ENCODE measurements around the gene BGLAP. TPM values are rescaled to one million over a fixed set of nuclear protein-coding genes. Genes with fewer than 3 reads are reported as not detected.

Gene BGLAP
- polyA plus RNA-seq, 4 donors, result 0.48 to 3.9 TPM; not detected in 2

DNA sequence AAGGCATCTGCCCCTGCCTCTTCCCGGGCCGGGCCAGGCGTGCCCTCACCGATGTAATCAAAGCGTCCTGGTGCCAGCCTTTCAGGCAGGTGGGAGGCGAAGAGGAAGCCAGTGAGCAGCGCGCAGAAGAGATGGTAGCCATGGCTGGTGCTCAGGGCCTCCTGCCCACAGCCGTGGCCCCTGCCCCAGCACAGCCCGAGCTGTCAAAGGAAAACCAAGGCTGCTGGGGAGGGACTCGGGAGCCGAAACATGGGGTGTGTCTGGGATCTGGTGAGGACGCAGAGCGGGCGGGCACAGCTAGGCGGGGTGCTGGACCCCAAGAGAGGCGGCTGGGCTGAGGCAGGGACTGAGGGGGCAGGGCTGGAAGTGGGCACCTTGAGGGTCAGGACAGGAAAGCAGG, 2.7 kb downstream of the BGLAP start:
- WGBS, 3 donors, result 34 to 86% (median 63%) methylated on average over 17 of the region's 17 CpGs
- Histone ChIP-seq H3K27me3 (ENCODE audit: control insufficient read depth in 3 of 3, insufficient read depth in 3 of 3, low read length in 3 of 3) (peaks cover 0 to 18% (median 6%) of the 10 kb centered on the region in 3 donors), H3K9me3 (ENCODE audit: control insufficient read depth in 2 of 2, insufficient read depth in 1 of 2, low read depth in 1 of 2, low read length in 1 of 2) (no peaks in the 10 kb centered on the region), H3K4me3 (ENCODE audit: low read depth in 1 of 3, low read length in 3 of 3) (no peak overlapping the region), H3K4me1 (ENCODE audit: control insufficient read depth in 3 of 3, insufficient read depth in 2 of 3, low read depth in 1 of 3, low read length in 2 of 3) (peaks cover 0 to 7% (median 0%) of the 10 kb centered on the region in 3 donors), H3K36me3 (ENCODE audit: control insufficient read depth in 3 of 3, insufficient read depth in 2 of 3, low read depth in 1 of 3, low read length in 3 of 3) (peaks cover 1 to 61% (median 7%) of the 10 kb centered on the region in 3 donors), H3K27ac (ENCODE audit: low read depth in 1 of 3, low read length in 2 of 3) (no peak overlapping the region)
- no peak for FAIRE-seq
- DNase-seq, result no peak

DNA sequence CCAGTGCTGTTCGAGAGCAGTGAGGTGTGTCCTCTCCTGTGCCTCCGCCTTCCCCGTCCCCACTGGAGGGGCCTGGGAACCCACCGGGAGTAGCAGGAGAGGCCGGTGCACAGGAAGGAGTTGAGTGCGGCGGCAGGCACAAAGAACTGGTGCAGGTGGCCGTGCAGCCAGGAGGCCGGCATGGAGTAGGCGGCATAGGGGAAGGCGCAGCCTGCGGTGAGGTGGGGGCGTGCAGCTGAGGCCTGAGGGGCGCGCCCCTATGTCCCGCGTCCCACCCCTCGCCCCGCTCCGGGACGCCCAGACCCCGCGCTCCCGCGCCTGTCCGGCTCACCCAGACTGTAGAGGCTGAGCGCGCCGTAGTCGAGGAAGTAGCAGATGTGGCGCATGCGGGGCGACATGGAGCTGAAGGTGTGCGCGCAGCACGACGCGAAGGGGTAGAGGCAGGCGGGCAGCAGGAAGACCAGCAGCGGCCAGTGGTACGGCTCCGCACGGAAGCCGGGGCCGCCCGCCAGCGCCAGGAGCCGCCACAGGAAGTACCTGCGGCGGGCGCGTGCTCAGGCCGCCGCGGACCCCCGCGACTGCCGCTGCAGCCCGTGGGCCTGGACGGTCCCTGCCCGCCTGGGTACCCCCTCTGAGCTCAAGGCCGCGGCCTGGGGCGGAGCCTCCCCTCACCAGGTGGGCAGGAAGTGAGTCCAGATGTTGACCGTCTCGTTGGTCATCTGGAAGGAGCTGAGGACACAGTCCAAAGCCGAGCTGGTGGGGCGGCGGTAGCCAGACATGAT, 3.7 kb downstream of the BGLAP start:
- DNase-seq (peak; percentile 38 to 69), FAIRE-seq (no peak)
- WGBS, 3 donors, result 2 to 4% (median 2%) methylated on average over 59 to 69 of the region's 69 CpGs
- Histone ChIP-seq H3K4me3 (ENCODE audit: low read depth in 1 of 3, low read length in 3 of 3) (peak overlapping the region in 2 of 3 donors; percentile 24 to 39), H3K27me3 (ENCODE audit: control insufficient read depth in 3 of 3, insufficient read depth in 3 of 3, low read length in 3 of 3) (peaks cover 0 to 18% (median 6%) of the 10 kb centered on the region in 3 donors), H3K4me1 (ENCODE audit: control insufficient read depth in 3 of 3, insufficient read depth in 2 of 3, low read depth in 1 of 3, low read length in 2 of 3) (peaks cover 0 to 7% (median 0%) of the 10 kb centered on the region in 3 donors), H3K36me3 (ENCODE audit: control insufficient read depth in 3 of 3, insufficient read depth in 2 of 3, low read depth in 1 of 3, low read length in 3 of 3) (peaks cover 4 to 64% (median 7%) of the 10 kb centered on the region in 3 donors), H3K27ac (ENCODE audit: low read depth in 1 of 3, low read length in 2 of 3) (peak overlapping the region in 2 of 3 donors; percentile 23 to 24), H3K9me3 (ENCODE audit: control insufficient read depth in 2 of 2, insufficient read depth in 1 of 2, low read depth in 1 of 2, low read length in 1 of 2) (no peaks in the 10 kb centered on the region)

DNA sequence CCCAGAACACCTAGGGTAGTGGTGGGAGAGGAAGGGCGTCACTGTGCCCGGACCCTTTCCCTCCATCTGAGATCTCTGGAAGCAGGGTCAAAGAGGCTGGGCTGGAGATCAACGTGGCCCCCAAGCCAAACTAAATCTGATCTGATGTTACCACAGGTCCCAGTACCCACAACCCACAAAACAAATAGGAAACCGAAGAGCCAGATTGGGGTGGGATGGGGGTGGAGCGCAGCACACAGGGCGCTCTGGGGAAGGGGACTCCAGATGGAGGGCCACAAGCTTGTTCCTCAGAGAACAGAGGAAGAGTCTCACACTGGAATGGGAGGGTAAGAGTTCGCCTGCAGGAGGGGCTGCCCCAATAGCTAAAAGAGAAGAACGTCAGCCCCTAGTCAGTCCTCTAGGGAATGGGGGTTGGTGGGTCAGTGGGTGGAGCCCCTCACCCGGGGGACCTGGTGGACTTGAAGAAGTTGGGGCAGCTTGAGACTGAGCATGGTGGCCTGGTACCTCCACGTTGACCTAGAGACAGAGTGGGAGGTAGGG, 4.3 kb downstream of the BGLAP start:
- Histone ChIP-seq H3K4me1 (ENCODE audit: control insufficient read depth in 3 of 3, insufficient read depth in 2 of 3, low read depth in 1 of 3, low read length in 2 of 3) (peaks cover 0 to 7% (median 0%) of the 10 kb centered on the region in 3 donors), H3K4me3 (ENCODE audit: low read depth in 1 of 3, low read length in 3 of 3) (no peak overlapping the region), H3K27me3 (ENCODE audit: control insufficient read depth in 3 of 3, insufficient read depth in 3 of 3, low read length in 3 of 3) (peaks cover 0 to 18% (median 6%) of the 10 kb centered on the region in 3 donors), H3K36me3 (ENCODE audit: control insufficient read depth in 3 of 3, insufficient read depth in 2 of 3, low read depth in 1 of 3, low read length in 3 of 3) (peaks cover 10 to 64% (median 14%) of the 10 kb centered on the region in 3 donors), H3K27ac (ENCODE audit: low read depth in 1 of 3, low read length in 2 of 3) (no peak overlapping the region), H3K9me3 (ENCODE audit: control insufficient read depth in 2 of 2, insufficient read depth in 1 of 2, low read depth in 1 of 2, low read length in 1 of 2) (no peaks in the 10 kb centered on the region)
- 36 to 50% (median 38%) methylated on average over 10 of the region's 10 CpGs for WGBS, 3 donors
- FAIRE-seq (no peak), DNase-seq (no peak)

DNA sequence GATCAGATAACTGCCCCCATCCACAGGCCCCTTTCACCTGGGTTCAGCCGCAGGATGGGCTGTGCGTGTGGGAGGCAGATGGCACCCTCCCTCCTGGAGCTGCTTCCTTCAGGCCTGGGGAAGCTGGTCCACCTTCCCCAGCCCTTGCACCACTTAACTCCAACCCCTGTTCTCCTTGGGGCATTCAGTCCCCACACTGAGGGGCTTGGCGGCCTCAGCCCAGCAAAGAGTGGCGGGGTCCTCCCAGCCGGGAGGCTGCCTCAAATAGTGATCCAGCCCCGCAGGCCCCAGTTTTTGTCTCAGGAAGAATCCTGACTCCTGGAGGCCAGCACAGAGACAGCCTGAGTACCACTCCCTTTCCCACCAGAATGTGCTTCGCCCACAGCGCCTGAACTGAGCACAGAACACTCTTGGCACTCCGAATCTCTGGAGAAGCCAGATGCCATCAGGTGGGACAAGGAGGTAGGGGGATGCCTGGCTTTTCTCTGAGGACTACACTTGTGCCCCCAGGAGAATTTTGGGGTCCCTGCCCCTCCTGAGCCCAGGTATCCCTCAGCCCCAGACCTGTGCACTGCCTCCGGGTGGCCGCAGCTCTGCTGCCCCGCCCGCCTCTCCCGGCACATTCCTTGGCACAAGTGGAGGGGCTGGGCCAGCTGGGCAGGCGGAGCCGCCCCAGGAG, 4.9 kb downstream of the BGLAP start:
- Histone ChIP-seq H3K9me3 (ENCODE audit: control insufficient read depth in 2 of 2, insufficient read depth in 1 of 2, low read depth in 1 of 2, low read length in 1 of 2) (no peaks in the 10 kb centered on the region), H3K36me3 (ENCODE audit: control insufficient read depth in 3 of 3, insufficient read depth in 2 of 3, low read depth in 1 of 3, low read length in 3 of 3) (peaks cover 15 to 64% (median 17%) of the 10 kb centered on the region in 3 donors), H3K27me3 (ENCODE audit: control insufficient read depth in 3 of 3, insufficient read depth in 3 of 3, low read length in 3 of 3) (peaks cover 0 to 18% (median 6%) of the 10 kb centered on the region in 3 donors), H3K4me1 (ENCODE audit: control insufficient read depth in 3 of 3, insufficient read depth in 2 of 3, low read depth in 1 of 3, low read length in 2 of 3) (peaks cover 0 to 7% (median 0%) of the 10 kb centered on the region in 3 donors), H3K4me3 (ENCODE audit: low read depth in 1 of 3, low read length in 3 of 3) (no peak overlapping the region), H3K27ac (ENCODE audit: low read depth in 1 of 3, low read length in 2 of 3) (no peak overlapping the region)
- DNase-seq (peak in 1 of 2 donors; percentile 25), FAIRE-seq (no peak)
- 21 to 53% (median 37%) methylated on average over 14 to 16 of the region's 16 CpGs for WGBS, 3 donors

DNA sequence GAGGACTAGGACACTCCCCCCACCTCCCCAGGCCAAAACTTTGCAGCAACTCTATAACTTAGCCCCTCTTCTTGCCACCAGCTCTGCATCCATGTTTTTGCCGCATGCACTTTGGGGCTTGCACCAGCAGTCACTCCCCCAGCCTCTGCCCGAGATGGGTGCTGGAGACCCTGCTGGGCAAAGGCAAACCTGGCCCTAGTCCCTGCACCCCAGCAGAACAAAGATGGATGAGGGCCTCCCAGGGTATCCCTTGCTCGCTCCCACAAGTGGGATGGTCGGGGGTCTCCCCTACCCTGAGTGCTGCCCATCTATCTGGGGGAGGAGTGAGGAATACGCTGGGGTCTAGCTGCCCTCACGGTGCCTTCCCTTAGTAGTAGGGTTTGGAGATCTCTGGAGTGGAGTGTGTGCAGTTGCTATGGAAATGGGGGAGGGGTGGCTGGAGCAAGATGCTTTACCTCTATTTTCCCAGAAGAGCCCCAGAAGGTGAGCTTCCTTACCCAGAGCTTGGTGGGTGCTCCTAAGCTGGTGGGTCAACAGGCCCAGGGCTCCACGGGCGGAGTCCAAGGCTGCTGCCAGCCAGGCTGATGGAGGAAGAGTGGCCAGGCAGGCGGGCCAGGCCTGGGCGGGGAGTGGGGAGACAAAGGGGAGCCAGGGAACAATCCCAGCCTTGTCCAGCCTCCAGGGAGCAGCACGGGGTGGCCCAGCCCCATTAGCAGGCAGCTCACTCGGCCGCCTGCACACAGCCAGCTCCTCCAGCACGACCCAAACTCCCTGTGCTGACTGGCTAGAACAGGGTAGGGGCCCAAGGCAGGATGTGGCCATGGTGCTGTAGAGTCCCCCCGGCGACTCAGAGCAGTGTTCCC, 5.7 kb downstream of the BGLAP start, which contains the start of gene PAQR6:
TSS of gene PAQR6 (minus strand) at position 597 of the 863 bp plus-strand sequence. CDS start 1,325 bp downstream, outside the sequence.
- peak; percentile 28 to 34 for DNase-seq

DNA sequence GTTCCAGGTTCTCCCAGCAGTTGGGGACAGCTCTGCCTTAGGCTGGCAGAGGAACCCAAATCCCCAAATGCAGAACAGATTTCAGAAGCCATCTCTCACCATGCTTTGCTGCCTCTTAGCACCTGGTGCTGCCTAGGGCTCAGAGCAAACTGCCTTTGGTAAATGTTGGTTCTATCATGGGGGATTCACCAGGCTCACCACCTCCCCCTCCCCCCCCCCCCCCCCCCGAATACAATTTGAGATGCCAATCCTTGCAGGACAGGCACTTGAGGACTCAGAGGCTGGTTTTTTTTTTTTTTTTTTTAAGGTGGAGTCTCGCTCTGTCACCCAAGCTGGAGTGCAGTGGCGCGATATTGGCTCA, 6.3 kb downstream of the BGLAP start:
- WGBS, 3 donors, result 0 to 77% (median 70%) methylated on average over 1 to 4 of the region's 4 CpGs
- Histone ChIP-seq H3K9me3 (ENCODE audit: control insufficient read depth in 2 of 2, insufficient read depth in 1 of 2, low read depth in 1 of 2, low read length in 1 of 2) (no peaks in the 10 kb centered on the region), H3K27ac (ENCODE audit: low read depth in 1 of 3, low read length in 2 of 3) (no peak overlapping the region), H3K27me3 (ENCODE audit: control insufficient read depth in 3 of 3, insufficient read depth in 3 of 3, low read length in 3 of 3) (peaks cover 0 to 18% (median 6%) of the 10 kb centered on the region in 3 donors), H3K4me1 (ENCODE audit: control insufficient read depth in 3 of 3, insufficient read depth in 2 of 3, low read depth in 1 of 3, low read length in 2 of 3) (peaks cover 0 to 7% (median 0%) of the 10 kb centered on the region in 3 donors), H3K36me3 (ENCODE audit: control insufficient read depth in 3 of 3, insufficient read depth in 2 of 3, low read depth in 1 of 3, low read length in 3 of 3) (peaks cover 24 to 64% (median 25%) of the 10 kb centered on the region in 3 donors), H3K4me3 (ENCODE audit: low read depth in 1 of 3, low read length in 3 of 3) (no peak overlapping the region)
- no peak for DNase-seq
- FAIRE-seq, result no peak

More for the DNA sequence above, 5.7 kb downstream of the BGLAP start, which contains the start of gene PAQR6:
- peaks cover 21 to 63% (median 24%) of the 10 kb centered on the region in 3 donors for H3K36me3 ChIP-seq (ENCODE audit: control insufficient read depth in 3 of 3, insufficient read depth in 2 of 3, low read depth in 1 of 3, low read length in 3 of 3)
- peaks cover 0 to 7% (median 0%) of the 10 kb centered on the region in 3 donors for H3K4me1 ChIP-seq (ENCODE audit: control insufficient read depth in 3 of 3, insufficient read depth in 2 of 3, low read depth in 1 of 3, low read length in 2 of 3)
- H3K27me3 ChIP-seq (ENCODE audit: control insufficient read depth in 3 of 3, insufficient read depth in 3 of 3, low read length in 3 of 3), result peaks cover 0 to 18% (median 6%) of the 10 kb centered on the region in 3 donors
- no peaks in the 10 kb centered on the region for H3K9me3 ChIP-seq (ENCODE audit: control insufficient read depth in 2 of 2, insufficient read depth in 1 of 2, low read depth in 1 of 2, low read length in 1 of 2)
- 24 to 49% (median 31%) methylated on average over 16 of the region's 16 CpGs for WGBS, 3 donors
- peak within 1 kb of the TSS in 1 of 3 donors; percentile 28 for H3K27ac ChIP-seq (ENCODE audit: low read depth in 1 of 3, low read length in 2 of 3)
- FAIRE-seq, result no peak
- no peak within 1 kb of the TSS for H3K4me3 ChIP-seq (ENCODE audit: low read depth in 1 of 3, low read length in 3 of 3)

DNA sequence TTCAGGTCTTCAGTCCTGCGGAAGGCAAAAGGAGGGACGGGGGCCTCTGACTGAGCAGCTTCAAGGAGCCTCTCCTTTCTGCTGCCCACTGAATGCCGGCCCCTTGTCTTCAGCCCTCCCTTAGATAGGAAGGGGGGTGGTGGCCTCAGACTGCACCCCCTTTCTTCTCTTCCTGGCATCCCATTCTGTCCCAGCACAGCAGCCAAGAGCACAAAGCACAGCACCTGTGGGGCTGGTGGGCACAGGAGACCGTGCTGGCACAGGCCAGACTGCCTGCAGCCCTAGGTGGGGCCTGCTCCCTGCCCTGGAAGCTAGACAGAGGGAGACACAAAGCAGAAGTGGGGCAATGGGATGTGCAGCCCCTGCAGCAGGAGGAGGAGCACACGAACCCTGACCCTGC, 7.6 kb downstream of the BGLAP start:
- H3K36me3 ChIP-seq (ENCODE audit: control insufficient read depth in 3 of 3, insufficient read depth in 2 of 3, low read depth in 1 of 3, low read length in 3 of 3), result peaks cover 24 to 67% (median 27%) of the 10 kb centered on the region in 3 donors
- 86 to 94% (median 90%) methylated on average over 4 to 5 of the region's 5 CpGs for WGBS, 3 donors
- H3K9me3 ChIP-seq (ENCODE audit: control insufficient read depth in 2 of 2, insufficient read depth in 1 of 2, low read depth in 1 of 2, low read length in 1 of 2), result no peaks in the 10 kb centered on the region
- FAIRE-seq (no peak), DNase-seq (no peak)
- no peak overlapping the region for H3K27ac ChIP-seq (ENCODE audit: low read depth in 1 of 3, low read length in 2 of 3)
- H3K4me1 ChIP-seq (ENCODE audit: control insufficient read depth in 3 of 3, insufficient read depth in 2 of 3, low read depth in 1 of 3, low read length in 2 of 3), result peaks cover 0 to 7% (median 0%) of the 10 kb centered on the region in 3 donors
- H3K27me3 ChIP-seq (ENCODE audit: control insufficient read depth in 3 of 3, insufficient read depth in 3 of 3, low read length in 3 of 3), result peaks cover 0 to 18% (median 6%) of the 10 kb centered on the region in 3 donors
- H3K4me3 ChIP-seq (ENCODE audit: low read depth in 1 of 3, low read length in 3 of 3), result no peak overlapping the region
